Suppressor macrophage (primary cell): ENCODE results near the gene MORC2.

Source experiments
- DNase-seq, 4 experiments: peaks; one replicate each; pipeline ENCODE4 v3.0.0-alpha.2; 2020 to 2022

Gene MORC2

DNA sequence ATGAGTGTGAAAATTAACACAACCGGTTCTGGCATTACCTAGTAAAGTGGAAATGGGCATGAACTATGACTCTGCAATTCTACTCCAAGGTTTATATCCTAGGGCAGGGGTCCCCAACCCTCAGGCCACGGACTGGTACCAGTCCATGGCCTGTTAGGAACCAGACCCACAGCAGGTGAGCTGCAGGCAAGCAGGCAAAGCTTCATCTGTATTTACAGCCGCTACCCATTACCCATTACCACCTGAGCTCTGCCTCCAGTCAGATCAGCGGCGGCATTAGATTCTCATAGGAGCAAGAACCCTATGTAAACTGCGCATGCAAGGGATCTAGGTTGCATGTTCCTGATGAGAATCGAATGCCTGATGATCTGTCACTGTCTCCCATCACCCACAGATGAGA, 49.8 kb downstream of the MORC2 start:
- no peak for DNase-seq

DNA sequence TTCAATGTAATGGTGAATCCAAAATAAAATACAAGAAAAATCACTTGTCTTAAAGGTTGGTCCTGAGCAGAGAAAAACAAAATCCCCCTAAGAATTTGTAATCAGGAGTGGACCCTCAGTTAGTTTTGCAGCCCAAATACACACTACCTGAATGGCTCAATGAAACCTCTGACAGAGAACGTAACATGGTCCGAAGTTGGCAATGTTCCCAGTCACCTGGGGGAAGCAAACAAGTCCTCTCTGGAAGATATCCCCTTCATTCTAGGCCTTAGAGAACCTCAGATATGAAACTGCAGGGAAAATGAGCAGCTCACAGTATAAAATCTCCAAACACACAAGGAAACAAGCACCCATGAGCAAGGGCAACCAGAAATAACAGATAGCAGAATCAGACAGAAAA, 58.2 kb downstream of the MORC2 start:
- no peak for DNase-seq

GRCh38 chr22:30909306-30909705, 59.3 kb downstream of the MORC2 start:
- DNase-seq = no peak

DNA sequence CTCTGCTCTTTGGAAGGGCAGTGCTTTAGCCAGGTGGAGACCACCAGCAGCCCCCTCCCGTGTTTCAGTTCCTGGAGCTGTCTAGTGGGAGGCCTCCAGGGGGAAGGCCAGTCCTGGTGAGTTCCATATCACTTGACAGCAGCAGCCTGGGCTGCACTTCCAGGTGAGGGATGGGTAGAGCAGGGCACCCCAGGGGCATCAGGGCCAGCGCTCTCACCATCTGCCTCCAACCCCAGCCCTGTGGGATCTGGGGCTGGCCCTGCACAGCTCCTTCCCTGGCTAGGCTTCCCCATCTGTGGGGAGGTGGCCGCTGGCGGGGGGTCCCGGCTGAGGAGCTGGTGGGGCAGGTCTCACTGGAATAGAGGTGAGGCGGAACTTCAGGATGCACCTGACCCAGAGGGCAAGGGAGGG, 60.5 kb downstream of the MORC2 start:
- no peak for DNase-seq

DNA sequence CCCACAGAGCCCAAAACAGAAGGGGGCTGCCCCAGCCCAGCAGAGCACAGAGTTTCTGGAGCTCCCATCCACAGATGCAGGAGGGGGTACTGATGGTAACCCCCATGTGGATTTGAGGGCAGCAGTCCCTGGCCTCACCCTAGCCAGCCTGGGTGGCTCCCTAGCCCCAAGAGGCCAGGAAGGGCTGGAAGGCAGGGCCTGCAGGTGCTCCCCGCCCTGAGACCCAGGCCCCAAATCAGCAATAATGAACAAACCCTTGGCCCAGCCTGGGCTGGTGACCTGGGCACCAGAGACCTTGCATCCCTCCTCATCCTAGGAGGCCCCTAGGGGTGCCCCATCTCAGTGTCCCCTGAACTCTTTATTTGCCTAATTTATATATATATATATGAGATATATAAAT, 61.6 kb downstream of the MORC2 start:
- DNase-seq = no peak

GRCh38 chr22:30906411-30906810, 62.2 kb downstream of the MORC2 start:
- DNase-seq = no peak

GRCh38 chr22:30905696-30906341, 62.8 kb downstream of the MORC2 start:
- DNase-seq = no peak

GRCh38 chr22:30903876-30904460, 64.6 kb downstream of the MORC2 start:
- no peak for DNase-seq

- no peak for DNase-seq
Measured at GRCh38 chr22:30902496-30903357, 65.8 kb downstream of the MORC2 start.

- DNase-seq = no peak
Measured at GRCh38 chr22:30894371-30894740, 74.2 kb downstream of the MORC2 start.

DNA sequence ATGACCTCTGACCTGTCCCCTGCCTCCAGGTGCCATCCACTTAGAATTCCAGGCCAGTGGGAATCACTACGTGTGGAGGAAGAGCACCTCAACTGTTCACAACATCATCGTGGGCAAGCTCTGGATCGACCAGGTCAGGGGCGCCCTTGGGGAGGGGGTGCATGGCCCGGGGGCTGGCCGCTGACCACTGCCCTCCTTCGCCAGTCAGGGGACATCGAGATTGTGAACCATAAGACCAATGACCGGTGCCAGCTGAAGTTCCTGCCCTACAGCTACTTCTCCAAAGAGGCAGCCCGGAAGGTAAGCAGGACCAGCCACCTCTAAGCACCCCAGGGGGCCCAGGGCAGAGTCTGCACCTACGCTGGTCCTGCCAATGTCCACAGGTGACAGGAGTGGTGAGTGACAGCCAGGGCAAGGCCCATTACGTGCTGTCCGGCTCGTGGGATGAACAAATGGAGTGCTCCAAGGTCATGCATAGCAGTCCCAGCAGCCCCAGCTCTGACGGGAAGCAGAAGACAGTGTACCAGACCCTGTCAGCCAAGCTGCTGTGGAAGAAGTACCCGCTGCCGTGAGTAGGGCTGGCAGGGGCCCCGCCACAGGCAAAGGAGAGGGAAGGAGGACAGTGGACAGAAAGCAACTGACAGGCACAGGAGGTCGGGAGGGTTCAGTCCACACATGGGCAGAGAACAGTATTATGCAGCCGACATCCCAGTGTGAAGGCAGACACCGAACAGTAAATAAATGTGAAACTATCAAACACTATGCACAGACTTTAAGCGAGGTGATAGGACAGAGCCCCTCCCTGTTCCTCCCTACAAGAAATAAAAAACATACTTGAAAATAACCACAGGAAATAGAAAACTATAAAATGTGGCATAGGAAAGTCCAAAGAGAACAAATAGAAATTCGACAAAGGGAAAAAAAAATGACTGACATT, 74.9 kb downstream of the MORC2 start:
- no peak for DNase-seq

GRCh38 chr22:30892731-30893221, 75.8 kb downstream of the MORC2 start:
- no peak for DNase-seq

DNA sequence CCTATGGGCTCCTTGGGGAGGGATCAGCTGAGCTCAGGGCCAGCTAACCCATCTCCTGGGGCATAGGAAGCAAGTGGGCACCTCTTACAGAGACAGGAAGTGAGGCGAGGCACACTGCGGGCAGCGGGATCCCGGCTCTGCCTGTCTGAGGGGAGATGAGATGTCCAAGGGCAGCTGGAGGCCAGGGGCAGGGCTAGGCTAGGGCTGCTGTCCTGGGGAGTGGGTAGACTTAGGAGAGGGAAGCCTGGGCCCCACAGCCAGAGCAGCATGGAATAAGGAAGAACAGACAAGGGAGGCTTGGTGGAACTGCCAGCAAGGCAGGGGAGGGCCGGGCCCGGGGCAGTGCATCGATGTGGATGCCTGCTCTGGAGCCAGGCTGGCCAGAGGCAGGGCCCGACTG, 76.3 kb downstream of the MORC2 start:
- no peak for DNase-seq

- no peak for DNase-seq
Measured at GRCh38 chr22:30891781-30892180, 76.8 kb downstream of the MORC2 start.

DNA sequence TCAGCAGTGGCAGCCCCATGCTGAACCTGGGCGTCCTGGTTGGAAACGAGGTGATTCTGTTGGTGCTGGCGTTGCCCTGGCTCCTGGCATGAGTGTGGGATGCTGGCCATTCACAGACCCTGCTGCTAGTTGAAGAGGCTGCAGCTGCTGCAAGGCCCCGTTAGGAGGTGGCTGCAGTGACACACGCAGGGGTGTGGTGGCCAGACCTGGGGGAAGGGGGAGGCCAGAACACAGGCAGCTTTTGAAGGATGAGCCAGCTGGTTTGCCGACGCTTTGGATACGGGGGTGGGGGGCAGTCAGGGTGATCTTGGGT, 77.2 kb downstream of the MORC2 start:
- DNase-seq = no peak

- peak; percentile 10 to 48 (median 34) for DNase-seq
Measured at GRCh38 chr22:30890686-30891442, 77.7 kb downstream of the MORC2 start.

DNA sequence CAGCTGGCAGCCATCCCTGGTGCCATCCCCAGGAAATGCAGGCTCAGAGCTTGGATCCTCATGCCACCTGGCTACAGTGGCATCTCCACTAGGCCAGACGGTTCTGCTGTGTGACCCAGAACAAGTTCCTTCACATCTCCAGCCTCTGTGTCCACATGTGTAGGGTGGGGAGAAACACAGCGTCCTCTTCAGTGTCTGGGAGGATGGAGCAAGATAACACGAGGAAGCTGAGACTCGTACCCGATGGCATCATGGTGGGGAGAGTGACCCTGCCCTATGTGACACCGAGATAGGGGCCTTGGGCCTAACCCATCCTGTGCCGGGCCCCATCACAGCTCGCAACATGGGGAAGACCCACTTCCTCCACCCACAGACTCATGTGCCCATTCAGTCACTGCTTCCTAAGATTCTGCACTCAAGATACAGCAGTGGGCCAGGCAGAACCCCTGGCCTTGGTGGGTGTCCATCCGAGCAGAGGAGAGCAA, 78.5 kb downstream of the MORC2 start:
- DNase-seq = no peak

DNA sequence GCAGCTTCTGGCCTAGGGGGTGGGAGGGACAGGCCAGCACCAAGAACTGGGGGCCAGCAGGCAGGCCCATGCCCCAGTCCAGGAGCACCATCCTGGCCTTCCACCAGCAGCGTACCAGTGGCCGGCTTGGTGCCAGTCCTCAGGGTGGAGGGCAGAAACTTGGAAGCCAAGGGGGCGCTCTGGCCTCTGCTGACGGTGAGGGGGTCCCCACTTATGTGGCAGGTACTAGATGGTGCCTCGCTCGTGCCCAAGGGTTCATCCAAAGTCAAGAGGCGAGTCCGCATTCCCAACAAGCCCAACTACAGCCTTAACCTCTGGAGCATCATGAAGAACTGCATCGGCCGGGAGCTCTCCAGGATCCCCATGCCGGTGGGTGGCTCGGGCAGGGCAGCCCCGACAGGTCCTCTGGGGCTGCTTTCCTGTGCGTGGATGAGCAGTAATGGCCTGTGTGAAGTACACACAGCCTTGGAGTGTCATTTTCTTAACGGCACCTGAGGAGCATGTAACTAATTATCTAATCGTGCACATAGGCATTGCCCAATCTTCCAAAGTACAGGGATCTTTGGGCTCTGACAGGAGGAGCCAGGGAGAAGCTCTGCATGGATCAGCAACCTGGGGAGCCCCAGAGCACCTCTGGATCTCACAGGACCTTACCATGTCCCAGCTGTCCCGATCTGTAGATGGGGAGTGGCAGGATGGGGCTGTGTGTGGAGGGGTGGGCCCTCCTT, 79.1 kb downstream of the MORC2 start:
- DNase-seq = no peak

GRCh38 chr22:30887861-30888260, 80.7 kb downstream of the MORC2 start:
- no peak for DNase-seq

GRCh38 chr22:30887453-30887852, 81.1 kb downstream of the MORC2 start:
- peak in 1 of 4 experiments; percentile 6 for DNase-seq

DNA sequence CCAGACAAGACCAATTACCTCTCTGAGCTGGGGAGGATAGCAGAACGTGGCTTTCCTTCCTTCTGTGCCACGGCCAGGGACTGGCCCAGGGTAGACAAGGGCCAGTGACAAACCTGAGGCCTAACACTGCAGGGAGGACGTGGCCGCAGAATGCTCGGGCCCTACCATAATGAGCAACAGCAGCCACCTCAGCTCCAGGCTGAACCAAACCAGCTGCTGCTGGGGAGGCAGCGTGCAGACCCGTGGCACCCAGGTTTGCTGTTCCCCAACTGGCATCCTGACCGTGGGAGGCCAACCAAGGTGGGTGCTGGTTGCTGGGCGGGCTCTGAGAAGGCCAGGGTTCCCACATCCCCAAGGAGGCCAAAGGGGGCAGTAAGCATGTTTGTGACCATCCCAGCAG, 83.0 kb downstream of the MORC2 start:
- DNase-seq = no peak
